ENCODE data around the gene DACT1. TPM values are rescaled to one million over a fixed set of nuclear protein-coding genes. Genes with fewer than 3 reads are reported as not detected.

DACT1 gene
- total RNA-seq, 4 donors from 2014 or later = 1.8 to 5.1 (median 3.3) TPM

DNA sequence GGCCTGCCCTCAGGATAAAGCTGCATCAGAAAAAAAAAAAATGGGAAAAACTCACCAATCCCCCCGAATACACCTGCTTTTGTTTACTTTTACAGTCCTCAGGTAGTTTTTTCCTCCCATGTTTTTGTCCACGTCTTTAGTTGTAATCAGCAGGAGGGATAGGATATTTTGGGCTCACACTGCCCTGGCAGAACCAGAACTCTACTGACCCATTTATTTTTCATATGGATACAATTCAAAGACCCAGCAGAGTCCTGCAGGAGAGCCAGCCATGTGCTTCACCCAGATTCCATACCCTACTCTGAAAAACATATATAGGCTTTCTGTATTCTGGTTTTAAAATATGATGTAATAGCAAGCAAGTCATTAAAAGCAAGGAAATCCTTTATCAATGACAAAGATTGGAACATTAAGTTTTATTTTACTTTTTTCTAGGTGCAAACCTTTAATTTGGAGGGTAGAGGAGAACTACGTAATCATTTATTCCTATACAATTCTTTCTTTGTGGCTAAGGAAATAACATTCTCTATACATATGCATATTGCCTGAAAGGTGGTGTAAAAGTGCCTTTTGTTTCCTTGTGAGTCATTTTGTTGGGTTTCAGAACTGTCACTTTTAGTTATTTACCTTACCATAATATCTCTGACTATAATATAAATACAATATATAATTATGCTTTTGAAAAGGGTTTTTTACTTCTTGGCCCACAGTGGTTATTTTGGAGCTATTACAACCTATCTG is 19.1 kb downstream of the DACT1 start:
- TF ChIP-seq POLR2AphosphoS5 (IDR thresholded peaks at IDR 0.05) (no peak), POLR2A (IDR thresholded peaks at IDR 0.05) (no peak), EP300 (IDR thresholded peaks at IDR 0.05) (no peak)
- TF ChIP-seq, protein P1, sequence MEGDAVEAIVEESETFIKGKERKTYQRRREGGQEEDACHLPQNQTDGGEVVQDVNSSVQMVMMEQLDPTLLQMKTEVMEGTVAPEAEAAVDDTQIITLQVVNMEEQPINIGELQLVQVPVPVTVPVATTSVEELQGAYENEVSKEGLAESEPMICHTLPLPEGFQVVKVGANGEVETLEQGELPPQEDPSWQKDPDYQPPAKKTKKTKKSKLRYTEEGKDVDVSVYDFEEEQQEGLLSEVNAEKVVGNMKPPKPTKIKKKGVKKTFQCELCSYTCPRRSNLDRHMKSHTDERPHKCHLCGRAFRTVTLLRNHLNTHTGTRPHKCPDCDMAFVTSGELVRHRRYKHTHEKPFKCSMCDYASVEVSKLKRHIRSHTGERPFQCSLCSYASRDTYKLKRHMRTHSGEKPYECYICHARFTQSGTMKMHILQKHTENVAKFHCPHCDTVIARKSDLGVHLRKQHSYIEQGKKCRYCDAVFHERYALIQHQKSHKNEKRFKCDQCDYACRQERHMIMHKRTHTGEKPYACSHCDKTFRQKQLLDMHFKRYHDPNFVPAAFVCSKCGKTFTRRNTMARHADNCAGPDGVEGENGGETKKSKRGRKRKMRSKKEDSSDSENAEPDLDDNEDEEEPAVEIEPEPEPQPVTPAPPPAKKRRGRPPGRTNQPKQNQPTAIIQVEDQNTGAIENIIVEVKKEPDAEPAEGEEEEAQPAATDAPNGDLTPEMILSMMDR (IDR thresholded peaks at IDR 0.05) = no peak
- no peak for DNase-seq (ENCODE audit: low spot score in 2 of 2)
- H3K4me1 ChIP-seq = peaks cover 4% of the 10 kb centered on the region
- no peaks in the 10 kb centered on the region for H3K9me3 ChIP-seq
- 72% methylated on average over 3 of the region's 3 CpGs for WGBS
- no peak overlapping the region for H3K4me3 ChIP-seq
- H3K36me3 ChIP-seq = no peaks in the 10 kb centered on the region
- H3K27me3 ChIP-seq = no peaks in the 10 kb centered on the region
- H3K27ac ChIP-seq = no peak overlapping the region

GRCh38 chr14:58659061-58659460 is 21.3 kb downstream of the DACT1 start:
- Histone ChIP-seq H3K9me3 (no peaks in the 10 kb centered on the region), H3K4me3 (no peak overlapping the region), H3K4me1 (peaks cover 5% of the 10 kb centered on the region), H3K27me3 (no peaks in the 10 kb centered on the region), H3K27ac (no peak overlapping the region), H3K36me3 (no peaks in the 10 kb centered on the region)
- DNase-seq (ENCODE audit: low spot score in 2 of 2) = no peak
- 75% methylated on average over 1 of the region's 1 CpG for whole genome bisulfite sequencing
- TF ChIP-seq, protein P1 (IDR thresholded peaks at IDR 0.05) = no peak
- no peak for TF ChIP-seq POLR2AphosphoS5 (IDR thresholded peaks at IDR 0.05)

DNA sequence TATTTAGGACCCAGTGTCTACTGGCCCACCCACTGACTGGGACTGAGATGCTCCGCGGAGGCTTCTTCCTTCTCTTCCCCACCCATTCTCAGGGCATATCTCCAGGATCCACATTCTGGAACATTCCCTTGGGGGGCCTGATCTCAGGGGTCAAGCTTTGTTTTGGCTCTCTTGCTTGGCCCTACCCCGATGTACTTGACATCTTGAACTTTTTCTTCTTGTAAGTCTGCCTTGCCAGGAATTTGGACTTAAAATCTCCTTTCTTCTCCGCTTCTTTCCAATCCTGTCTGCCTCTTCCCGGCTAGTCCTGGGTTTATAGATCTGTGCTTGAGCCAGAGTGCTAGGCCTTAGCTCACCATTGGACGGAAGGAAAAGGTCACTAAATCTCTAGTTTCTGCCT is 22.1 kb downstream of the DACT1 start:
- WGBS = 73% methylated on average over 6 of the region's 6 CpGs
- no peaks in the 10 kb centered on the region for H3K36me3 ChIP-seq
- H3K27ac ChIP-seq = no peak overlapping the region
- H3K4me1 ChIP-seq = peaks cover 5% of the 10 kb centered on the region
- H3K27me3 ChIP-seq = no peaks in the 10 kb centered on the region
- TF ChIP-seq POLR2A (IDR thresholded peaks at IDR 0.05) (no peak), POLR2AphosphoS5 (IDR thresholded peaks at IDR 0.05) (no peak), EP300 (IDR thresholded peaks at IDR 0.05) (no peak)
- TF ChIP-seq, protein P1 (IDR thresholded peaks at IDR 0.05) = no peak
- no peaks in the 10 kb centered on the region for H3K9me3 ChIP-seq
- no peak for DNase-seq (ENCODE audit: low spot score in 2 of 2)
- no peak overlapping the region for H3K4me3 ChIP-seq

- no peak overlapping the region for H3K27ac ChIP-seq
- no peak overlapping the region for H3K4me3 ChIP-seq
- 91% methylated on average over 3 of the region's 3 CpGs for WGBS
These were observed 22.6 kb downstream of the DACT1 start for GRCh38 chr14:58660407-58660806.

GRCh38 chr14:58662018-58662417 is 24.3 kb downstream of the DACT1 start:
- H3K9me3 ChIP-seq = no peaks in the 10 kb centered on the region
- TF ChIP-seq POLR2AphosphoS5 (IDR thresholded peaks at IDR 0.05) = no peak
- TF ChIP-seq EP300 (IDR thresholded peaks at IDR 0.05) = no peak
- TF ChIP-seq, protein P1 (IDR thresholded peaks at IDR 0.05) = no peak
- no peak for TF ChIP-seq POLR2A (IDR thresholded peaks at IDR 0.05)
- 63% methylated on average over 1 of the region's 1 CpG for WGBS

More at GRCh38 chr14:58660407-58660806, 22.6 kb downstream of the DACT1 start:
- Histone ChIP-seq H3K9me3 (no peaks in the 10 kb centered on the region), H3K27me3 (no peaks in the 10 kb centered on the region), H3K4me1 (peaks cover 5% of the 10 kb centered on the region), H3K36me3 (no peaks in the 10 kb centered on the region)
- TF ChIP-seq, protein P1 (IDR thresholded peaks at IDR 0.05) = no peak
- TF ChIP-seq POLR2A (IDR thresholded peaks at IDR 0.05) (no peak), EP300 (IDR thresholded peaks at IDR 0.05) (no peak), POLR2AphosphoS5 (IDR thresholded peaks at IDR 0.05) (no peak)
- DNase-seq (ENCODE audit: low spot score in 2 of 2) = no peak

More at GRCh38 chr14:58662018-58662417, 24.3 kb downstream of the DACT1 start:
- Histone ChIP-seq H3K27me3 (no peaks in the 10 kb centered on the region), H3K4me1 (peaks cover 5% of the 10 kb centered on the region), H3K27ac (no peak overlapping the region), H3K4me3 (no peak overlapping the region), H3K36me3 (no peaks in the 10 kb centered on the region)
- no peak for DNase-seq (ENCODE audit: low spot score in 2 of 2)
